NCI-H446 (cell line): ENCODE results near the gene PAX2.
A peak's percentile ranks its signal among the peaks of the same experiment; 100 is the strongest.

Experiments
- DNase-seq, 2 experiments: peaks; one replicate each; lab custom pipeline; 2025; lab: John Stamatoyannopoulos, UW

Gene PAX2

DNA sequence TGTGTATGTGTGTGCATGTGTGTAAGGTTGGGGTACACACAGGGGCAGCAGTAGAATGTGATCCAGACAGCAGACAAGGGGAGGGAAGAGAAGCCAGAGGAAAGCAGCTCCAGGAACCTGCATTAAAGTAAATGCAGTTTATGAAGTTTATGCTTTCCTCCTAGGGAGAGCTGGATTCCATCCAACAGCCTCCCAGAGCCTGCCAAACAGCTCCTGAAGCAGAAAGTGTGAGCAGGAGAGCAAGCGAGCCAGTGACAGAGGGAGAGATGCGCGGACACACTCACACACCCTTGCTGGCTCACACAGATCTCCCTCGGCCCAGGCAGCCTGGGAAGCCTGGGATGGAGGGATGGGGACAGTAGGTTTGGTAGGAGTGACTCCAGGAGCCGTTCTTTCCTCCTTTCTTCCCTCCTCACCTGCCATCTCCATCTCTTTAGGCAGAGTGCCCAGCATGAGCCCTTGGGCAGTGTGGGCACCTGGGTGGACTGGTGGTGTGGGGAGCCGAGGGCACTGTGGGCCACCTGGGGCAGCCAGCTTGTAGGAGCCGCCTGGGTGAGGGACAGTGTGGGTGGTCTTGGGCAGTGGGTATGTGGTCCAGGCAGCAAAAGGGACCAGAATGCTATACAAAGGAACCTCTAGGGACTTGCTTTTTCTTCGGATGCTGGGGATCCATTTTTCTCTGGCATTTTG lies 46.1 kb downstream of the PAX2 start:
- peak in 1 of 2 experiments; percentile 2 for DNase-seq

DNA sequence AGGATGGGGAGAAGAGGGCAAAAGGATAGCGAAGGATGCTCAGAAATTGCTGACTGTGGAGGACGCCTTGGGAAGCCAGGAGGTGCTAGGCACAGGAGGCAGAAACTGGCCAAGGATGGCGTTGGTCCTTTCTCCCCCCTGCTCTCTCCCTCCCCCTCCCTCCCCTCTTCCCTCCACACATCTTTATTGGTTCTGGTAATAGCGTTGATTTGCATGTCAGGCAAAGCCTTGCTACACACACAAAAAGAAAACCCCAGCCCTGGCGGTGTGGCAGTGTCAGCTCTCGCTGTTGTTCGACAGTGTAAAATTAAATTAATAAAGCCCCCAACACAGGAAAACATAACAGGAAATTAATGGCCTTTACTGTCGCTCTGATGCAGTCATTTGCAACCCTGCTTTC lies 47.2 kb downstream of the PAX2 start:
- DNase-seq: no peak

DNA sequence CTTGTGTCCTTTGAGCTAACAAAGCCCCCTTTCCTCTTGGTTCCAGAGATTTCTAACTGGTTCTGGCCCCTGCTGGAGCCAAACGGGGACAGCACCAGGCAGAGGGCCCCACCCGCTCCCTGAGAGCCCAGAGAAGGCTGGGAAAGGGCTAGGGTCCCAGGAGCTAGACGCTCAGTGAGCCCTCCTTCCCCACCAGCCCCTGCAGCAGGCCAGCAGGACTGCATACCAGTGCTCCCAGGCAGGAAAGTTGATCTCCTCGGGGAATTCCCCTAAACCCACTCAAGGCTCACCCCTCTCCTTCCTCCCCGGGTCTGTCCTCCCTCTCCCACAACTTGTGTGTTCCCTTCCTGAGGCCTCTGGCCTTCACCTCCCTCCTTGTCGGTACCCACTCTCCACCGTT lies 47.7 kb downstream of the PAX2 start:
- DNase-seq: no peak

DNA sequence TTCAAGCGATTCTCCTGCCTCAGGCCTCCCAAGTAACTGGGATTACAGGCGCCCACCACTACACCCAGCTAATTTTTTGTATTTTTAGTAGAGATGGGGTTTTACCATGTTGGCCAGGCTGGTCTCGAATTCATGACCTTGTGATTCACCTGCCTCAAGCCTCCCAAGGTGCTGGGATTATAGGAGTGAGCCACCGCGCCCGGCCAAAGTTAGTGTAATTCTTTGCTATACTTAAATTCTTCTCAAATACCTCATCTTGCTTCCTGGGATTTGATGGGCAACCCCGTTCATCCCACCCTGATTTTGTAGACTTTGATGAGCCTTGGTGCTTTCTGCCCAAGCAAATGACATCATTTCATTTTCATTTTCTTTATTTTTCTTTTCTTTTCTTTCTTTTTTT lies 54.5 kb downstream of the PAX2 start:
- DNase-seq: no peak

DNA sequence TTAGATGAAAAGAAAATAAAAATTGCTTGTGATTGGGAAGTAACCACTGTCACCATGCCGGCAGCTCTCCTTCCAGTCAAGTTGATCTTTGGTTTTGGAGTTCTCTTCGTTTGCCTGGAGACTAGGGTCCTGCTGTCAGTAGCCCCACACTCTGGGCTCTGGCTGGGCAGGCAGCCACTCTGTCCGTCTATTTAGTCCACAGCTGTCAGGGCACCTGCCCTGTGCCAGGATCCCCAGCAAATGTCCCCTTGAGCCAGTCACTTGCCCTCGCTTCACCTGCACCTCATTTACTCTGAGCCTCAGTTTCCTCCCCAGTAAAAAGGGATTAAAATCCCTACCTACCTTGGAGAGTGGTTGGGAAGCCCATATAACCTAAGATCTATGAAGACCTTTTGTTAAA lies 55.5 kb downstream of the PAX2 start:
- no peak for DNase-seq

DNA sequence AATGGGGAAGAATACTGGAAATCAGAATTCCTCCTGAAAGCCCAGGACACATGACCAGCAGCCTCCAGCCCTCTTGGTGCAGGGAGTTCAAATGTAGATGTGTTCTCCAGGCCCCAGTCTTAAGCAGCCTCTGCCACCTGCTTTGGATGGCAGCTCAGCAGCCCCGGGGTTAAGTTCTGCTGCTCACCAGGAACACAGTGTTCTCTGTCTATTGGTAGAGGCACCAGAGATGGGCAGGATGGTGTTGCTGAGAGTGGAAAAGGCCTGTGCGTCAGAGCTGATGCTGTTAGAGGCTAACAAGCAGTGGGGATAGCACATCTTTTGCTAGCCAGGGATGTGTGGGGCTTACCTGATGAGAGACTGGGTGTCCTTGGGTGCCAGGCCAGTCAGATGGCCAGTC lies 56.8 kb downstream of the PAX2 start:
- DNase-seq: no peak

DNA sequence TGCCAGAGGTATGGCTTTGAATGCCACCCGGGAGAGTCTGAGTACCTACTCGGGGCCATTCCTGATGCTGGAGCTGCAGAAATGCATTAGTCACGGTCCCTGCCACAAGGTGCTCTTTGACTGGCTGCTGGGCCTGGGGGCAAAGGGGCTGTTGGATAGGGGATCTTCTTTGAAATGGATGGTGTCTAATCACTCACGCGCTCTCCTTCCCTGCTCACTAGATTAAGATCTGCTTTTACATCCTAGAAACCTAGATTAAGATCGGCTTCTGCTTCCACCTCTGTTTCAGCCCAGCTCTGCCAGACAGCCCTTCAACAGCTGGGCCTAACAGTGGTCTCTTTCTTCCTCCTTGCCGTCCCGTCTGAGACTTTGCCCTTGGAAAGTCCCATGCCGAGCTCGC lies 57.2 kb downstream of the PAX2 start:
- no peak for DNase-seq

DNA sequence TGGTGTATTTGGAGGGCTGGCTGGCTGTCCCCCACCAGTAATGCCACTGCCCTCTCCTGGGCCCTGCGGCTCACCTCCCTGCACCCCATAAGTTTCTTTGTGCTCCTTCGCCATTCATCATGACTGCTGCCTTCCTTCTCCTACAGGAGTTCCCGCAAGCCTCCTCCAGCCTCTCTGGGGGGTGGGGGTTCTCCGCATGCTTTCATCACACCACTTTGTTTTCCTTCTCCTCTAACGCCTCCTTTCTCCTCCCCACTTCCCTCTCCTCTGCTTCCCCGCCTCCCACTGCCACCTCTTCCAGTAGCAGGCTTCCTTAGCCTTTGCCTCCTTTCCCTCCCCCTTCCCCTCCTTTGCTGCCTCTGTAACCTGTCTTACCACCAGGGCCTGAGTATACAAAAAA lies 58.1 kb downstream of the PAX2 start:
- DNase-seq: no peak

DNA sequence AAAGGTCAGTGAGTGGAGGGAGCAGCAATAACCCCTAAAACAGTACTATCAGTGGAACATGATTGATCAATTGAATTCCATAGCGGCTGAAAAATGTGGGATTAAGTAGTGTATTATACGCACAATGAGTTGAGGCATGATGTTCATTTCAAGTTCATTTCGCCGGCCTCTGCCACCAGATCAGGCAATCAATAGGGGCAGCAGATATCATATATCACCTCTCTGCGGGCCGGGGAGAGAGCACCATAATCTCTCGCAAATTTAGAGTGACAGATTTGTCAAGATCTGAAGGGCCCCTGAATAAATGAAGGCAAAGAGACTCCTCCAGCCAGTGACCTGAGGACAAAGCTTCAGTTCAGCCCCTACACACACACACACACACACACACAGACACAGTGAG lies 58.5 kb downstream of the PAX2 start:
- no peak for DNase-seq

DNA sequence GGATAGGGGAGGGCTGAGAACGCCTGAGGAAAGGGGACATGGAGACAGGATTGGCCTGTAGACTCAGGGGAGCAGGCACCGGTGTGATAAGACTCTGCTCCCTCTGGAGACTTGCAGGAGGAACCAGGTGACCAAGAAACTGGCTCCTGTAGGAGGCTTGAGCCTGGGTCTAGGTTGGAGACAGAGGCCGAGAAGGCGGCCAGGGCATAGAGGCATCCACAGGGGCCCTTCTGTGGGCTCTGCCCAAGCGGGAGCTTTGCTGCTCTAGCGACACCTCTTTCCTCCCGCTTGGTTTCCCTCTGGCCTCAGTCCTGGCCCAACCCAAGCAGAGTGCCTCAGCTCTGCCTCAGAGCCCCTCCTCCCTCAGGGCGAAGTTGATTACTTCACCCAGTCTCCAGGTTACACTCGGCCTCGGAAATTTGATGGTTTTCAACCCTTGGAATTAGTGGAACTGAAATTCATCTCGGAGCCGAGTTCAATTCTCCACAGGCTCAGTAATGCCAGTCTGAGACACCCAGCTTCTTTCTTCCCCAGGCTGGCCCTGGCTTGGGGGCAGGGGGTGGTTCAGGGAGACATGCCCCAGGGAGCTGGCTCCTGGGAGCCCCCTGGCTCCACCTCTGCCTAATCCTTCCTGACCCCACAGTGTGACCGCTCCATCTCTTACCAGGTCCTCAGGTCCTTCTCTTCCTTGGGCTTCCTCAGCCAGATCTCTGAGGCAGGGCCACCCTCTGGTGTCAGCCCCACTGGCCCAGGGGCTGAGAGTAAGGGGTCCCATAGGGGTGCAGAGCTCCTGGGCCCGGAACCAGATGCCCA lies 60.4 kb downstream of the PAX2 start:
- no peak for DNase-seq

DNA sequence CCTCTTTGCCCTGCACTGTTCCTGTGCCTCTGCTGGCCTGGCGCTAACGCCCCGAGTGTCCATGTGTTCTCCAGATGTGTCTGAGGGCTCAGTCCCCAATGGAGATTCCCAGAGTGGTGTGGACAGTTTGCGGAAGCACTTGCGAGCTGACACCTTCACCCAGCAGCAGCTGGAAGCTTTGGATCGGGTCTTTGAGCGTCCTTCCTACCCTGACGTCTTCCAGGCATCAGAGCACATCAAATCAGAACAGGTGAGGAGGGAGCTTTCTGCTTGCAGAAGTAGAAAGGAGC lies 60.9 kb downstream of the PAX2 start:
- DNase-seq: no peak

DNA sequence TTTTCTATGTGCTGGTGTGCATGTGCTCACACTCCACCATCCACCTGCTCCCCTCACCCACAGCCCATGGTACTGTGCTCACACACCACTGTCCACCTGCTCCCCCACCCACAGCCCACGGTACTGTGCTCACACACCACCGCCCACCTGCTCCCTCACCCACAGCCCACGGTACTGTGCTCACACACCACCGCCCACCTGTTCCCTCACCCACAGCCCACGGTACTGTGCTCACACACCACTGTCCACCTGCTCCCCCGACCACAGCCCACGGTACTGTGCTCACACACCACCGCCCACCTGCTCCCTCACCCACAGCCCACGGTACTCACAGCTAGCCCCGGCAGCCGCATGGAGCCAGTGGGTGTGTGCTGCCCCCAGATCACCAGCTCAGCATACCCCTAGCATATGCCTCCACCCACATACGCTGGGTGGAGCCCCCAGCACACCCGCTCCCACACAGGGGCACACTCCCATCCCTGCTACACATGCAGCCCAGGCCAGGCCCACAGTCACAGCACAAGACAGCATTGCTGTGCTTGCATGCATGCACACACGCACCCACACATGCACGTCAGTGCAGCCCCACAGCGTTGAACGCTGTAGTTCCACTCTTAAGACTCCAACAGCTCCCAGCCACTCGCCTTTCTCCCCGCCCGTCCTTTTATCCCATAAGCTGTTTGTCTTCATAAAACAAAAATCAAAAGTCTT lies 62.0 kb downstream of the PAX2 start:
- no peak for DNase-seq

DNA sequence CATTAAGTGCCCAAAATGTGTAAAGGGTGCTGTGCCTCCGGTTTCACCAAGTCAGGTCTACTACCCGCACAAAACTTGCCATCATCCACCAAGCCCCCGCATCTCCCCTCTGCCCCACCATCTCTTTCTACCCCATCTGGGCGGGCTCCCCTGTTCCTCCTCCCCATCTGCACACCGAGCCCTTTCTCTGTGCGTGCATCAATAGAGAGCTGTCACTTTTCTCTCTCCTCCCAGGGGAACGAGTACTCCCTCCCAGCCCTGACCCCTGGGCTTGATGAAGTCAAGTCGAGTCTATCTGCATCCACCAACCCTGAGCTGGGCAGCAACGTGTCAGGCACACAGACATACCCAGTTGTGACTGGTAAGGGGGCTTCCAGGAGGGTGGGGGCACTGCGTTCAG lies 63.5 kb downstream of the PAX2 start:
- no peak for DNase-seq

DNA sequence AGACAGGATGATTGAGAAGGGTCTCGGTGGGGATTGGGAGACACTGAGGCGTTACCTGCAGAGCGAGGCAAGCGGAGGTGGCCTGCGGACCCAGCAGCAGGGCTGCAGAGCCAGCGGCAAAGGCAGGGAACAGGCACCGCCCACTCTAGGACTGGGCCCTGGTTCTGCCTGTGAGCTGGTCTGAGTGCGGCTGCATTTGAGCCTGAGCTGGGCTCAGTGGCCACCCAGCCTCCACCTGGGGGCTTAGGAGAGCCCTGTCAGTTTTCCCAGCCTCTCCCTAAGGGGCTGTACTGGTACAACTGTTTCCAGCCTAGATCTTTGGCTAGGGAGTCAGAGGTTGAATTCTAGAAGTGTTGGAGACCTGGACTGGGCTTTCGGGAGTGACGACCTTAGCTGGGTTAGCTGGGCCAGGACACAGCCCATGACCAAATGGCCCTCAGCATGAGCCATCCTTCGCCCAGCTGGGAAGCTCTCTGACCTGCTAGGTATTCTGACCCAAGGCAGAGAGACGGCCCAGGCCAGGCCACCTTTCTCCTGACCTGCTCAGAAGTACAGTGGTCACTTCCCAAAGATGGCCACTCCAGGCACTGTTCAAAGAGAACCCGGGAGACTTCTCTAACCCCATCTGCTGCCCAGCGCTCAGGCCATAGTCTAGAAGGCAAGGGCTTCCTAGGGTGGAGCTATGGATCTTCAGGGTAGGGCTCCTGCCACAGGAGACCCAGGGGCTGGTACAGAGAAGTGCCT lies 64.9 kb downstream of the PAX2 start:
- DNase-seq: no peak

DNA sequence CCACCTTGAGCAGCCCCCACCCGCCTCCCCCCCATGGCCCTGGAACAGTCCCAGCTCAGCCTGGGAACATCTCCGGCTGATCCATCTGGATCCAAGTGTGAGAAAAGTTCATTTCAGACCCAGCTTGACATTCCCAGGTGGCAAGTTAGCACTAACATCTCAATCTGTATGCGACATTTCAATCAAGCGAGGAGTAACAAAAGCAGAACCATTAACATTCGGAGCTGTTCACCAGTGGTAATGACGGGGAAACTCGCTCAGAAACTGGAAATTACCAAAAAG lies 65.4 kb downstream of the PAX2 start:
- no peak for DNase-seq

DNA sequence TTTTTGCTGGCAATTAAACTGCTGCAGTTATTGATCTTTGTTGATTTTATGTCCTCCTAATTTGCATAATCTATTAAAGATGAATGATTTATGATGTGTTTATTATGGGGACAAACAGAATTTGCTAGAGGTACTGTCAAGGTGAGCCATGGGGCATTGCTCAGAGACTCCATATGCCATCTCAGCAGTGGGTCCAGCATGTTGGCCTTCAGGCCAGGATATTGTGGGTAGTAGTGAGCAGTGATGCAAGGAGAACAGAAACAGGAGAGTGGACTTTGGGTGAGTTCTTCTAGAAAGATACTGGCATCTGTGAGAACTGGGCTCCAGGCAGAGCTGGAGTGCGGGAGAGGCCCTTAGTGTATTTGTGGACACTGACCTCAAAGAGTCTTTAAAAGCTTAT lies 65.9 kb downstream of the PAX2 start:
- DNase-seq: no peak

DNA sequence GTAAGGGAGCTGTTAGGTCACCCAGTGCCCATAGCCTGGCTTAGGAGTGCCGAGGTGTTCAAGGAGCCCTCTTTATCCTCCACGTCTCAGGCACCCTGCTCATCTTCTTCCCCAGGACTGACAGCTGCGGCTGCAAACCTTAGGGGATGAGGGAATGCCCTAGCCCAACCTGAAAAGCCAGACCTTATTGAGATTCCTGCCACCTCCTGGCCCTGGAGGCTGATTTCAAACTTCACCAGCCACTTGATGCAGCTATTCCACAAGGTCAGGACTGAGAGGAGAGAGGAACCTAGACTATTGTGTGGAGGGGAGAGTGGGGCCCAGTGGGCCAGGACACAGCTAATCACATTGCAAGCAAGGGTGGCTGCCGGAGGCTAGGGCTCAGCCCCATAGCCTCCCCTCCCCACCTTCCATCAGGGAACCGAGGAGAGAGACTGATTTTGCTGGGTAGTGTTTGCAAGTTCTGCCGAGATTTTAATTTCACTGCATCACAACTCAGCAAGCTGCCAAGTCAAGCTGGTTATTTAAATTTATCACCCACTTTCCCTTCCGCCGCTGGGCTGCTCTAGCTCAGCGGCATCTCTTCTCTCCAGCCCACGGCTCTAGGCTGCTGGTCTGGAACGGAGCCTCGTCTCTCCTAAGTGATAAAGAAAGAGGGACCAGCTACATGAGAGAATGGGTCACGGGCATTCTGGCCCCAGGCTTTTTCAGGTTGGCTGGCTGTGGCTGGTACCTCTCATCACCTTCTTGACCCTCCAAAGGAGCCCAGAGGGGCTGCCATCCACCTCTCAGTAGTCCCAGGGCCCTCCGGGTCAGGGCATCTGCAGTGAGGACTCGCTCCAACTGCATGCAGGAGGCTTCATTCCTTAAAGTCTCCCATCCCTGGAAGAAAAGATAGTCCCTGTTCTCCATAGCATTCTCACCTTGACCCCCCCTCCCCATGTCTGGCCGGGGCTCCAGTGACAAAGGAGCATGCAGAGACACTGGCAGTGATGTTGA lies 66.7 kb downstream of the PAX2 start:
- DNase-seq: no peak

DNA sequence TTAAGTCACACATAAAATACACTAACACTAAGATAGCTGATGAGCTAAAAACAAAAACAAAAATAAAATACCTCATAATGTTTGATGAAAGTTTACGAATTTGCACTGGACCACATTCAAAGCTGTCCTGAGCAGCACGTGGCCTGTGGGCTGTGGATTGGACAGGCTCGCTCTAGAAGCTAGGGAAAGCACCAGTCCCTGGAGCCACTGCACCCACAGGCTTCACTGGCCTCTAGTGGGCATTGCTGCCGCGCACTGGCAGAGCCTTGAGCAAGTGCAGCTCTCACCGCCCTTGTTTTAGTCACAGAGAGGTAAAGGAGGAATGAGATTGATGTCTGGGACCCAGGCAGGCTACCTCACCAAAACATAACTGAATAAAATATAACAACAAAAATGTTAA lies 67.6 kb downstream of the PAX2 start:
- no peak for DNase-seq

DNA sequence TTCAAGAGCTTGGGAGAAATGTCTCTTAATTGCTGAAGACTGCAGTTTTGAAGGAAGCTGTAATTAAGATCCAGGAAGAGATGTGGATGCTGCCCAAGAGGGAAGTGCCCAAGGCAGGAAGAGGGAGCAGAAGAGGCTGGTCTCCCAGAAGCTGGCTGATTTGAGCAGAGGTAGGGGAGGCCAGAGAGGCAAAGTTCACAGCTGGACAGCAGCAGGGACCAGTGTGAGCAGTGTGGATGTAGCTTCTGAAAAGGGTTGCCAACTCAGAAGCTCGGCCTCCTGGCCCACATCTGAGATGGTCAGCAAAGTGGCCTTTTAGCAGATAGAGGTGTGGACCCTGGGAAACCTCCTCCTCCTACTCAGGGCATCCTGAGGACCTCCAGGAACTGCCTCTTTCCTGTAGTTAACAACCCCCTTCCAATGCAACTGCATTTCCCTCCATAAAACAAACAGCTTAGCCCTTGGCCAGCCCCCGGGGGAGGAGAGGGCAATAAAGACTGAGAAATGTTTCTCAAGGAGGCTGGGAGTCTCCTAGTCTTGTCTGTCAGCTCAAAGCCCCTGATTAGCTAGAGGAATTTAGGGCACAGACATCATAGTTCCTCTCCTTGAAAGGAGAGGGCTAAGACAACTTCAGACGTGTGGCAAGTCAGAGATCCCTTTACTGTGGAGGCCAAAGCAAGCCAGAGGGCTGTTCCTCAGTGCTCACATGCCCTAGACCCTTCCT lies 69.5 kb downstream of the PAX2 start:
- no peak for DNase-seq

DNA sequence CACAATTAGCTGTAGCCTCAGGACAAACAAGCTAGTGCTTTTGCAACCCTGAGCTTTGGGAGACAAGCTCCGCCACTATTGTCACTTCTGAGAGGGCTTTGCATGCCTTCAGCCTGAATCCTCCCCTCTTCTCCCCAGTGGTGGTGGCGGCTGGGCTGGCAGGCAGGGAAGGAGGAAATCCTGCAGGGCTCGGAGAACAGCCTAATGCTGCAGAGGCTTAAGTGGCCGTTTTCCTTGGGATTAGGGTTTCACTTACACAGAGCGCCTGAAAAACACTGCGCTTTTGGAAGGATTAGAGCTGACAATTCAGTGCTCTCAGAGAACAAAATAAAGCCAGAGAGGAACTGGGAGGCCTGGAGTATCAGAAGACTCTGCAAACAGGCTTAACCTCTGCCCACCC lies 71.3 kb downstream of the PAX2 start:
- no peak for DNase-seq

DNA sequence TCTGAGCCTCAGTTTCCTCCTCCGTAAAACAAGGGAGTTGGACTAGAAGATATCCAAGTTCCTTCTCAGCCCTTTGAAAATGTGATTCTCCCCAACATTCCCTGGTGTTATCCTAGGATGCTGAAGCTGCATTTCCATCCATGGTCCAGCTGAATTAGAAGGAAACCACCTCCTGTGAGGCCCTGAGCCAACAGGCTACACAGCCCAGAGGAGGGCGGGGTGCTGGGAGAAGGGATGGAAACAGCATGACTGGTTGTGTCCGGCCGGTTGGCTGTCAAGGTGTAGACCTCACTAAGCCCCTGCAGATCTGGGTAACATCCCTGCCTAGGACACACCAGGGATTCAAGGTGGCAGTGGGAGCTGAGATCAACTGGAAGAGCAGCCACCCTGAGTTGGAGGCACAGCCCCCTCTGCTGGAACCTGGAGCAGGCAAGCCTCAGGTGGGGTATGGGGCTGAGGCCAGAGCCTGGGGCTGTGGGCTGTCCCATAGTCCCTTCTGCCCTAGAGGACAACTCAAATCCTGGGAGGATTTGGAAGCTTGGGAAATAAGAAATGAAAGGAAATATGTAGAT lies 72.0 kb downstream of the PAX2 start:
- no peak for DNase-seq
